Fibroblast of peridontal ligament (primary cell): ENCODE data around the gene ALDH3A1.

Experiments
- DNase-seq: peaks from one replicate; pipeline ENCODE4 v3.0.0-alpha.2; 2010; ENCODE audit errors: extremely low read depth

Gene ALDH3A1

DNA sequence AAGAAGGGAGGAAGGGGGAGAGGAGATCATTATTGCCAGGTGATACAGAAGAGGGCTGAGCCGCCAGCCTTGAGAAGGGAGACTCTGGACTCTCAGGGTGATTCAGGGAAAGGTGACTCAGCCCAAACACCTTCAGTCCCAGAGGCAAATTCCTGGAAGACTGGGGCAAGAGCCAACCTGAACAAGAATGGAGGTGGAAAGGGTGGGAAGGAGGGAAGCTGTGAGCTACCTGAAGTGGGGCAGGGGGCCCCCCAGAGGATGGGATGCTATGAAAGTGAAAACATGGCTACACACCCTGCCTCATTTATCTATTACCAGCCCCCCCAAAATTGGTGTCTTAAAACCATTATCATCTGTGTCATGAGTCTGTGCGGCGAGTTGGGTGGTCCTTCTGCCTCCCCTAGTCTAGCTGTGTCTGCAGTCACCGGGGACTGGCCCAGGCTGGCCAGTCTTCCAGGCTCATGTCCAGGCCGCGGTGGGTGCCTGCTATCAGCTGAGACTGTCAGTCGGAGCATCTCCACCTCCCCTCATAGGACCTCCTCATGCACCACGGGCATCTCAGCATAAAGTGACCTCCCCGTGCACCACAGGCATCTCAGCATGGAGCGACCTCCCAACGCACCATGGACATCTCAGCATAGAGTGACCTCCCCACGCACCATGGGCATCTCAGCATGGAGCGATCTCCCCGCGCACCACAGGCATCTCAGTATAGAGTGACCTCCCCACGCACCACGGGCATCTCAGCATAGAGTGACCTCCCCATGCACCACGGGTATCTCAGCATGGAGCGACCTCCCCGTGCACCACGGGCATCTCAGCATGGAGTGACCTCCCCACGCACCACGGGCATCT is 28.5 kb downstream of the ALDH3A1 start:
- DNase-seq: no peak

DNA sequence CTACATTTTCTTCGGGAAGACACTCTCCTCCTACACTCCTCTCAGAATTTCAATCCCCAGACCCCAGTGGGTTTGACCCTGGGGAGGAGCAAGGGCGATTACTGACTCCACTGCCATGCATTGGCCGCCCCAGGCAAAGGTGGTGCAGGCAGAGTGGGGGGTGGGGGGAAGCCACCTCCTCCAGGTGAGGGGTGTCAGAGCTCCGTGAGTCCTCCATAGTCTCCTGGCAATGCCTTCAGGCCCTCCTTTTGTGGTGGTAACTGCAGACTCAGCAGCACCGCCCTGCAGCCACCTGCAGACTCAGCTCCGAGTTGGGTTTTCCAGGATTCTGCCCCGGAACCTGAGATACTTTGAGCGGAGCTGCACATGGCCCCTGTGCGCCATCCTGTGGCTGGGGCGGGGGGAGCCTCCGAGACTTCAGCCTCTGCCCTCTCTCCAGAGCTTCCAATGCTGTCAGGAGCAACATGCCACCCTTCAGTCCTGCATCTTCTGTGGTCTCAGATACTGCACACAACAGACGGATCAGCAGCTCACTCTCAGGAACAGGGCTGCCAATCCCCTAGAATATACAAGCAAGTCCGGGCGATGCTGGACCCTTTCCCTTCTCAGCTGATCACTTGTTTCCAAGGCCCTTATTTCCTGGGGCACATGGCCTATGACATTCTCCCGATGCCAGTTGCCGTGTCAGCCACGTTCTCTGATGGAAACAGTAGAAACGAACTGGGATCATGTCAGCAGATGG is 29.3 kb downstream of the ALDH3A1 start:
- DNase-seq: no peak

GRCh38 chr17:19718041-19718612 is 30.0 kb downstream of the ALDH3A1 start:
- no peak for DNase-seq

GRCh38 chr17:19717411-19717908 is 30.6 kb downstream of the ALDH3A1 start:
- no peak for DNase-seq

GRCh38 chr17:19717031-19717360 is 31.1 kb downstream of the ALDH3A1 start:
- no peak for DNase-seq

- DNase-seq: no peak
Measured at GRCh38 chr17:19716108-19717030, 31.7 kb downstream of the ALDH3A1 start, which contains the start of gene SLC47A2. SLC47A2 (minus strand) TSS chr17:19716584; CDS start chr17:19716555, 29 bp downstream.

- DNase-seq: no peak
Measured at GRCh38 chr17:19714542-19715411, 33.3 kb downstream of the ALDH3A1 start.

DNA sequence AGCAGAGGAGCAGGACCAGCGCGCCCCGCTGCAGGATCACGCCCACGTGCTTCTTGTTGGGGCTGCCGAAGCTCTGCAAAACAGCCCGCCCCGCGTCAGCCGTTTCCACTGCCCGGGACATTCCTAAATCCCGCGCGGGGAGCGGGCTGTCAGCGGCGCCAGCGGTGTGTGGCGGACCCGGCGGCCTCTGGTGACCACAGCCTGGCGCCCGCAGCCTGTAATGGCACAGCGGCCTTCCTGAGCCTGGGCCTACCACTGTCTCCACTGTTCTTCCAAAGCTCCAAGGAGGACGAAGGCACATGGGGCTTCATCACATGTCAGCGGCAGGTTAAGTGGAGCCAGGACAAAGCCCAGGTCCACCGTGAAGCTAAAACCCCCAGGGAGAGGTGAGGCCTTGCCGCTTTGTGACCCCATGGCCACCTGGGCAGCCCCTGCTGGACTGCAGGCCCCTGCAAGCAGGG is 34.2 kb downstream of the ALDH3A1 start:
- DNase-seq: no peak

DNA sequence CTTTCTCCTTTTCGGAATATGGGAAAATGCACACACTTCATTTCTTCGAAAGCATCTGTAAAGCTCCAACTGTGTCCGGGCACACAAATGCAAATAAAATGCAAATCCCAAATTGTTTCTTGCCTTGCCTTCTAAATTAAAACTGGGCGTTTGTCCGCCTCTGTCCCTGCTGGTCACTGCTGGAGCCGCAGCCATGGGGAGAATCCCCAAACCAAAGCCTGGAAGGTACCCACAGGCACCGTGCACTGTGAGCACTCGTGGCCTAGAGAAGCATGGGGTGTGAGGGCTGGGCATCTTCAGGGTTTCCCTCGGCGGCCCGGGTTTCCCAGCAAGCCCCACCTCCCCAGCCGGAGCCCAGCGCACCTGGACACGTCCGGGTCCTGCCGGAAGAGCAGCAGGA is 34.6 kb downstream of the ALDH3A1 start:
- no peak for DNase-seq

- no peak for DNase-seq
Measured at GRCh38 chr17:19712436-19713004, 35.6 kb downstream of the ALDH3A1 start.

DNA sequence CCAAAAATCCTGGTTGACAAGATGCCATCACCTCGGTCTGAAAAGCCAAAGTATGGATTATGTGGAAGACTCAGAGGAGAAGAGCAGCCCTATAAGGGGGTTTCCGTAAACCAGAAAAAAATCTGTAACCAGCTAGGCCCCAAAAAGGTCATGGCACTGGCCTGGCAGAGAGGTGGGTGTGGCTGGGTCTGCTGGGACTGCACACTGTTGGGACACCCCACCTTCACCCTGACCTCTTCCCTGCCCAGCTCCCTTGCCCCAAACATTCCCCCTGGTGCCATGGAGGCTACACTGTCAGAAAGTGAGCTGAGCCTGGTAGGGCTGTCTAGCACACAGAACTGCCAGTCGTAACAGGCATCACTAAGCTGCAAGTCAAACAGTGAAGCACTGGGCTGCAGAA is 38.3 kb downstream of the ALDH3A1 start:
- DNase-seq: no peak

- no peak for DNase-seq
Measured at GRCh38 chr17:19708431-19709175, 39.5 kb downstream of the ALDH3A1 start.

DNA sequence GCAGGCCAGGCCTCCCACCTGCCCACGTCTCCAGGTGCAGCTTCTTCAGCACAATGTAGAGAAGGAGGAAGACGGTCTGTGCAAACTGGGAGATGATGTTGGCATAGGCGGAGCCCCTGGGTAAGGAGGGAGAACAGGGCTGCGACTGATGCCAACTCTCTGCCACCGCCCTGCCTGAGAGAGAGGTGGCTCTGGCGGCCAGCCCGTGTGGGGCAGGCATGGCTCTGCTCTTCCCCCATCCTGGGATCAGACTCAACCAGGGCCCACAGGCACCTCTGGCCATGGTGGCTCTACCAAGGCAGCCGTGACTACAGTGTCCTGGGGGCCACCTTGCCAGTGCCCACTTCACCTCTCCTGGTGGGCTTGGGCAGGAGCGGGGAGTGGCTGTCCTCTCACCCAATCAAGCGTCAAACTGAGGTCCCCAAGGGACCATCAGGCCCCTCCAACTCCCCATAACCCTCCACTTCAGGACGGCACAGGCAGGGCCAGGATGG is 40.3 kb downstream of the ALDH3A1 start:
- DNase-seq: no peak

DNA sequence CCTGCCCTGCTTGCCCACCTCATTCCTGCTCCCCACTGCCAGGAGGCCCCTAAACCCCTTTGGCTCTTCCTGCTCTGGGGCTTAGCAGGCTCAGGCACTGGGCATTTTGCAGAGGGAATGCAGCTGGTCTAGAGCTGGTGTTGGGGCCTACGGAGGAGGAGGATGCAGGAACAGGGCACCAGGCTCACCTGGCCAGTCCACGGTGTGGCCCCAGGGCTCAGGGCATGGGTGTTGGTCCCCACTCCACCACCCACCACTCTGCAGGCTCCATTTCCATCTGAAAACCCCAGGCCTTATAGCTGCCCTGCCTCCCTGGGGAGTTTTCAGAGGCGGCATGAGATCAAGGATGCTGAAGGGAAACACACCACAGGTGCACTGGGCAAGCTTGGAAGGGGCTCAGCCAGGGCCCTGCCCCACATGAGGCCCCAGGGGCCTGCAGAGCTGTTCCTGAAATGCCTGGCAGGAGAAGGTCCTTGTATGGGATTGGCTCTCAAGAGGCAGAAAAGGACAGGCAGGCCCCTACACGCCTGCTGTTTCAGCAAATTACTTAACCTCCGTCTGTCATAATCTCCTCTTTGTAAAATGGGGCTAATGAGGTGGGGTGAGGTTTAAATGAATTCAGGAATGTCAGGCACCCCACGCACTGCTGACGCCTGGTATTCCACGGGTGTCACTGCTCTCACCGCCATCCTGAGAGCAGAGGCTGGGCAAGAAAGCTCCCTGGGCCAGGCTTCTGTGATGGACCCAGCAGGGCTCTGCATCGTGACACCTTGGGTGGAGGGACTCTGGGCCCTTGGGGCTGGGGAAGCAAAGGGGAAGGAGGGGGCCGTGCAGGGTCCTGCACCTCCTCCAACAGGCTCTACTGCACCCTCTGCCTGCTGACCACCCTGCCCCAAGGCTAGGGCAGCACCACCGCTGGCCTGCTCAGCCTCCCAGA is 41.0 kb downstream of the ALDH3A1 start:
- no peak for DNase-seq

GRCh38 chr17:19705771-19706770 is 42.0 kb downstream of the ALDH3A1 start:
- DNase-seq: no peak

DNA sequence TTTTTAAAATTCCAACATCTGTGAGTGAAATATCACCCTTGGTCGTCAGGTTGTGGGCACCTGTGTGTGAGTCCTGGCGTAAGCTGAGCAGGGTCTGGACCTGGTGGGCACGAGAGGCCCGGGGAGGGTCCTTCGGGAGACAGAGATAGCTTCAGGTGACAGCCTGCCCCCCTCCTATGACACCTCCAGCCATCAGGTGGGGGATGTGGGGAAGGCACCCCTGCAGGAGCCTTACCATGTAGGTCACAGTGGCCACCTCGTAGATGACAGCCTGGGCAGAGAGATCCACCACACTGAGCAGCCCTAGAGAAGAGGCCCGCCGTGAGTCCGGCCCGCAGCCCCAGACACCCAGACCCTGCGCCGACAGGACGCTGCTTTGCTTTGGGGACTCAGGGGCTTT is 42.9 kb downstream of the ALDH3A1 start:
- no peak for DNase-seq
